Esophagus squamous epithelium (tissue), 5 donors: Measurements from ENCODE around the gene SDR42E1. TPM values are rescaled to one million over a fixed set of nuclear protein-coding genes. Genes with fewer than 3 reads are reported as not detected.

Source experiments
- DNase-seq: peaks from one replicate; lab custom pipeline; 2025; lab: John Stamatoyannopoulos, UW
- H3K27ac ChIP-seq, 4 donors: fragments of 200-600 bp; sonication (generic); one replicate each; pipeline ENCODE4 v1.5.1; 2016 to 2019; ENCODE audit warnings: mild to moderate bottlenecking in 1 of 4
- H3K27me3 ChIP-seq, 4 donors: fragments of 200-600 bp; sonication (generic); 1 replicate in 3 of 4; 2 replicates in 1 of 4; pipeline versions ENCODE4 v1.5.1 to v1.6.0; 2017 to 2021; ENCODE audit warnings: antibody characterized with exemption in 1 of 4
- H3K36me3 ChIP-seq, 3 donors: fragments of 200-600 bp; sonication (generic); one replicate each; pipeline ENCODE4 v1.5.1; 2016 to 2019
- H3K4me1 ChIP-seq, 3 donors: fragments of 200-600 bp; sonication (generic); one replicate each; pipeline ENCODE4 v1.5.1; 2017 to 2019
- H3K4me3 ChIP-seq, 4 donors: fragments of 200-600 bp; sonication (generic); 1 replicate in 3 of 4; 2 replicates in 1 of 4; pipeline ENCODE4 v1.5.1; 2016 to 2019; ENCODE audit warnings: mild to moderate bottlenecking in 2 of 4, moderate library complexity in 1 of 4
- H3K9me3 ChIP-seq, 3 donors: fragments of 200-600 bp; sonication (generic); one replicate each; pipeline ENCODE4 v1.5.1; 2016 to 2019
- CTCF ChIP-seq, 6 experiments: fragments of 450-650 bp in 4 of 6; fragments of 200-600 bp in 2 of 6; sonication (generic) in 2 of 6; IDR thresholded peaks; one replicate each; pipeline ENCODE4 v1.5.1; 2016 to 2019; ENCODE audit warnings: antibody characterized with exemption in 6 of 6, mild to moderate bottlenecking in 4 of 6, moderate library complexity in 4 of 6
- POLR2A ChIP-seq, 4 donors: fragments of 450-650 bp; IDR thresholded peaks; one replicate each; pipeline ENCODE4 v1.6.1; 2017; ENCODE audit warnings: antibody characterized with exemption in 4 of 4, mild to moderate bottlenecking in 4 of 4, moderate library complexity in 3 of 4
- WGBS, 2 donors: methylation state at CpG; one replicate each; pipeline ENCODE4 v1.1.5; 2018; 5-methylcytosine and 5-hydroxymethylcytosine counted together
- intact Hi-C: fragments of 100-400 bp; cut with DNase I; formaldehyde crosslinking; loops from one replicate; pipeline ENCODE4 v1.15.0; 2022
- total RNA-seq, 4 donors: library from RNA; depleted of rRNA; stranded (reverse); fragments of >200 nt; gene quantifications; one replicate each; pipeline ENCODE4 v1.1.0, GENCODE V29; 2016
- donor health status: DM: yes; HTN: yes; CAD: no.

The SDR42E1 gene
- total RNA-seq, 4 donors from 2014 or later: 7.1 to 15.3 (median 12.3) TPM

- Histone ChIP-seq H3K36me3 (peaks cover 0 to 33% (median 4%) of the 10 kb centered on the region in 3 donors), H3K27ac (no peak overlapping the region), H3K4me3 (no peak overlapping the region), H3K27me3 (no peaks in the 10 kb centered on the region), H3K9me3 (peaks cover 0 to 9% (median 7%) of the 10 kb centered on the region in 3 donors), H3K4me1 (peaks cover 0 to 26% (median 6%) of the 10 kb centered on the region in 3 donors)
- DNase-seq: no peak
- WGBS, 2 donors: 74 to 88% methylated on average over 3 to 5 of the region's 5 CpGs
- TF ChIP-seq POLR2A (IDR thresholded peaks at IDR 0.05): no peak
- no peak for TF ChIP-seq CTCF (IDR thresholded peaks at IDR 0.05)
- intact Hi-C loops: no loop called here
These were observed 6.7 kb downstream of the SDR42E1 start for GRCh38 chr16:82004601-82005000.

GRCh38 chr16:82002831-82003230 is 8.4 kb downstream of the SDR42E1 start:
- Histone ChIP-seq H3K9me3 (no peaks in the 10 kb centered on the region), H3K4me1 (peaks cover 0 to 29% (median 6%) of the 10 kb centered on the region in 3 donors), H3K36me3 (peaks cover 0 to 37% (median 4%) of the 10 kb centered on the region in 3 donors), H3K27ac (peak overlapping the region in 3 of 4 donors; percentile 15 to 63 (median 36)), H3K27me3 (no peaks in the 10 kb centered on the region), H3K4me3 (no peak overlapping the region)
- 49 to 51% methylated on average over 3 of the region's 3 CpGs for WGBS, 2 donors
- intact Hi-C loops: no loop called here
- TF ChIP-seq CTCF (IDR thresholded peaks at IDR 0.05) (no peak), POLR2A (IDR thresholded peaks at IDR 0.05) (no peak)
- DNase-seq: no peak

- DNase-seq: no peak
- intact Hi-C loops: no loop called here
- peaks cover 0 to 32% (median 20%) of the 10 kb centered on the region in 3 donors for H3K4me1 ChIP-seq
- WGBS, 2 donors: 14 to 39% methylated on average over 2 of the region's 2 CpGs
- no peak overlapping the region for H3K4me3 ChIP-seq
- H3K36me3 ChIP-seq: peaks cover 0 to 24% (median 4%) of the 10 kb centered on the region in 3 donors
- no peak for TF ChIP-seq CTCF (IDR thresholded peaks at IDR 0.05)
- TF ChIP-seq POLR2A (IDR thresholded peaks at IDR 0.05): no peak
- H3K27me3 ChIP-seq: no peaks in the 10 kb centered on the region
- peak overlapping the region; percentile 21 to 82 (median 66) for H3K27ac ChIP-seq
- no peaks in the 10 kb centered on the region for H3K9me3 ChIP-seq
These were observed 13.5 kb downstream of the SDR42E1 start for GRCh38 chr16:81997738-81998137.

- Histone ChIP-seq H3K27ac (peak overlapping the region; percentile 21 to 82 (median 66)), H3K9me3 (no peaks in the 10 kb centered on the region), H3K36me3 (peaks cover 0 to 24% (median 4%) of the 10 kb centered on the region in 3 donors), H3K4me3 (peak overlapping the region in 1 of 4 donors; percentile 10), H3K27me3 (no peaks in the 10 kb centered on the region), H3K4me1 (peaks cover 0 to 23% (median 16%) of the 10 kb centered on the region in 3 donors)
- TF ChIP-seq POLR2A (IDR thresholded peaks at IDR 0.05): no peak
- peak in 4 of 6 experiments; percentile 20 to 63 (median 32) for TF ChIP-seq CTCF (IDR thresholded peaks at IDR 0.05)
- no peak for DNase-seq
- WGBS, 2 donors: 18 to 38% methylated on average over 9 to 11 of the region's 11 CpGs
- intact Hi-C loops: no loop called here
These were observed 14.4 kb downstream of the SDR42E1 start for GRCh38 chr16:81996664-81997509.

- no peaks in the 10 kb centered on the region for H3K9me3 ChIP-seq
- WGBS, 2 donors: 60 to 64% methylated on average over 3 of the region's 3 CpGs
- no peak overlapping the region for H3K27ac ChIP-seq
- no peaks in the 10 kb centered on the region for H3K27me3 ChIP-seq
- H3K4me3 ChIP-seq: no peak overlapping the region
- no peak for TF ChIP-seq CTCF (IDR thresholded peaks at IDR 0.05)
- TF ChIP-seq POLR2A (IDR thresholded peaks at IDR 0.05): no peak
- intact Hi-C loops: no loop called here
- H3K4me1 ChIP-seq: peaks cover 0 to 22% (median 16%) of the 10 kb centered on the region in 3 donors
- DNase-seq: no peak
- peaks cover 0 to 22% (median 4%) of the 10 kb centered on the region in 3 donors for H3K36me3 ChIP-seq
These were observed 15.6 kb downstream of the SDR42E1 start for GRCh38 chr16:81995651-81996050.
